HepG2 (cell line): ENCODE results near the gene WDR54. TPM values are rescaled to one million over a fixed set of nuclear protein-coding genes. Genes with fewer than 3 reads are reported as not detected.
A peak's percentile ranks its signal among the peaks of the same experiment; 100 is the strongest.

Source experiments
- ARNTL ChIP-seq: sonication (generic); formaldehyde crosslinking; IDR thresholded peaks from 2 replicates; pipeline ENCODE4 v1.4.0; 2020; ENCODE audit warnings: mild to moderate bottlenecking, missing genetic modification reagents
- ASH2L ChIP-seq: fragments of 300-600, 200-600 bp; sonication (generic); IDR thresholded peaks from 2 replicates; pipeline ENCODE4 v1.7.0; 2017; ENCODE audit warnings: low read depth, mild to moderate bottlenecking, moderate library complexity, mixed read lengths, low read length; ENCODE audit not compliant: insufficient read length
- CBX5 ChIP-seq: sonication (generic); formaldehyde crosslinking; IDR thresholded peaks from 2 replicates; pipeline ENCODE4 v1.4.0; 2020; ENCODE audit warnings: missing genetic modification reagents, borderline replicate concordance
- CHD4 ChIP-seq: fragments of 200-600 bp; sonication (generic); IDR thresholded peaks from 2 replicates; pipeline ENCODE4 v1.7.0; 2017; ENCODE audit warnings: mild to moderate bottlenecking, low read length, borderline replicate concordance
- HCFC1 ChIP-seq: fragments of 150-350 bp; IDR thresholded peaks from 2 replicates; pipeline ENCODE4 v1.6.1; 2014; ENCODE audit warnings: low read depth, low read length
- MBD4 ChIP-seq: IDR thresholded peaks from 2 replicates; pipeline ENCODE4 v1.6.1; 2012; ENCODE audit warnings: low read length, inconsistent platforms, borderline replicate concordance
- NFIB ChIP-seq: sonication (generic); formaldehyde crosslinking; IDR thresholded peaks from 2 replicates; pipeline ENCODE4 v1.9.0; 2021; ENCODE audit warnings: missing genetic modification reagents, mild to moderate bottlenecking, borderline replicate concordance
- NR2C2 ChIP-seq: sonication (generic); formaldehyde crosslinking; IDR thresholded peaks from 2 replicates; pipeline ENCODE4 v1.4.0; 2020; ENCODE audit warnings: missing genetic modification reagents, mild to moderate bottlenecking, moderate library complexity, borderline replicate concordance
- ONECUT2 ChIP-seq: sonication (generic); formaldehyde crosslinking; IDR thresholded peaks from 2 replicates; pipeline ENCODE4 v1.4.0; 2020; ENCODE audit warnings: missing genetic modification reagents
- SATB2 ChIP-seq: sonication (generic); formaldehyde crosslinking; IDR thresholded peaks from 2 replicates; pipeline ENCODE4 v1.5.0; 2020; ENCODE audit warnings: missing genetic modification reagents
- ZNF138 ChIP-seq: sonication (generic); formaldehyde crosslinking; IDR thresholded peaks from 2 replicates; pipeline ENCODE4 v1.5.0; 2020; ENCODE audit warnings: mild to moderate bottlenecking, low read depth, missing genetic modification reagents
- ZNF34 ChIP-seq: sonication (generic); formaldehyde crosslinking; IDR thresholded peaks from 2 replicates; pipeline ENCODE4 v1.4.0; 2020; ENCODE audit warnings: mild to moderate bottlenecking, missing genetic modification reagents, borderline replicate concordance
- ZNF468 ChIP-seq: sonication (generic); formaldehyde crosslinking; IDR thresholded peaks from 2 replicates; pipeline ENCODE4 v1.8.0; 2022; ENCODE audit warnings: mild to moderate bottlenecking, moderate library complexity, missing genetic modification reagents
- ZNF577 ChIP-seq: sonication (generic); formaldehyde crosslinking; IDR thresholded peaks from 2 replicates; pipeline ENCODE4 v1.4.0; 2020; ENCODE audit warnings: mild to moderate bottlenecking, low read depth, missing genetic modification reagents, borderline replicate concordance
- ZNF768 ChIP-seq: sonication (generic); formaldehyde crosslinking; IDR thresholded peaks from 2 replicates; pipeline ENCODE4 v1.4.0; 2020; ENCODE audit warnings: missing genetic modification reagents
- polyA plus RNA-seq, 8 experiments: library from polyadenylated mRNA; depleted of rRNA in 3 of 8; stranded (reverse) in 7 of 8; unstranded in 1 of 8; fragments of >200 nt; fragmentation: Illumina TruSeq in 4 of 8; extraction: Trizol in 4 of 8; gene quantifications; 2 replicates each; pipeline versions ENCODE4 v1.2.1 to v1.2.3, GENCODE V29; 2011 to 2016; ENCODE audit warnings: low read depth in 4 of 8, missing spikeins in 1 of 8, mixed read lengths in 1 of 8; ENCODE audit not compliant: insufficient read depth in 1 of 8
- total RNA-seq, 5 experiments: library from RNA; depleted of rRNA; stranded (reverse); fragments of >200 nt; fragmentation: Illumina TruSeq; extraction: Trizol; gene quantifications; 2 replicates each; pipeline ENCODE4 v1.2.3, GENCODE V29; 2016; ENCODE audit warnings: low read depth in 1 of 5
- TF ChIP-seq, protein P1 (sequence below): sonication (generic); formaldehyde crosslinking; IDR thresholded peaks from 2 replicates; pipeline ENCODE4 v1.4.0; 2020; ENCODE audit warnings: mild to moderate bottlenecking, low read depth, missing genetic modification reagents
- TF ChIP-seq, protein P2 (sequence below): IDR thresholded peaks from 2 replicates; pipeline ENCODE4 v1.6.1; 2012; ENCODE audit warnings: low read length, improper control_type of control experiment
- TF ChIP-seq, protein P3 (sequence below): fragments of 450-650 bp; IDR thresholded peaks from 2 replicates; pipeline ENCODE4 v1.6.1; 2016
- TF ChIP-seq, protein P4 (sequence below): sonication (generic); formaldehyde crosslinking; IDR thresholded peaks from 2 replicates; pipeline ENCODE4 v1.8.0; 2022; ENCODE audit warnings: low read depth, missing genetic modification reagents

Gene WDR54
- total and polyA plus RNA-seq, 2 of the 13 experiments (the other 11 are each of a cell fraction or from before 2014, with no cell fraction given): 2.0 to 17.3 TPM

DNA sequence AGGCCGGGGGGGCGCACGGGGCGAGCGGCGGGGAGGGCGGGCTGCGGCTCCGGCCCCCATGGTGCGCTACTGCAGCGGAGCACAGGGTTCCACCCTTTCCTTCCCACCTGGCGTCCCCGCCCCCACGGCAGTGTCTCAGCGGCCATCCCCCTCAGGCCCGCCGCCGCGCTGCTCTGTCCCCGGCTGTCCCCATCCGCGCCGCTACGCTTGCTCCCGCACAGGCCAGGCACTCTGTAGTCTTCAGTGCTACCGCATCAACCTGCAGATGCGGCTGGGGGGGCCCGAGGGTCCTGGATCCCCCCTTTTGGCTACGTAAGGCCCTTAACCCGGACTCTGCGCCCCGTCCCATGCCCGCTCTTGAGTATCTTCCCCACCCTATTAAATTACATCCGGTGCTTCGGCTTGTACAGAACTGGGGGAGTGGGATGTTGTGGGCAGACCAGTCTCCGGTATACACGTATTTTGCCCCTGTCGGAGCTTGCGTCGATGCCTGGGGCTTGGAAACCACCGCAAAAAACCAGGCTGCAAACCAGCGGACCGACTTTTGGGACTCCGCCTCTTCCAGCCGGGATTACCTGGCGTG is 36.1 kb downstream of the WDR54 start (continued):
- peak; percentile 50; the same call in 1 of the 2 replicates for TF ChIP-seq CHD4
- TF ChIP-seq NR2C2: peak; percentile 83; the same call in 1 of the 2 replicates
- peak; percentile 71; the same call in 1 of the 2 replicates for TF ChIP-seq ZNF34
- no peak for TF ChIP-seq MBD4
- peak; percentile 46; the same call in 1 of the 2 replicates for TF ChIP-seq CBX5 (CRISPR knock-in tag)
- no peak; the same call in 1 of the 2 replicates for TF ChIP-seq NFIB (CRISPR knock-in tag)
- no peak for TF ChIP-seq ZNF577
- TF ChIP-seq HCFC1: no peak
- TF ChIP-seq ARNTL (CRISPR knock-in tag): no peak; the same call in 1 of the 2 replicates
- TF ChIP-seq, protein P1, sequence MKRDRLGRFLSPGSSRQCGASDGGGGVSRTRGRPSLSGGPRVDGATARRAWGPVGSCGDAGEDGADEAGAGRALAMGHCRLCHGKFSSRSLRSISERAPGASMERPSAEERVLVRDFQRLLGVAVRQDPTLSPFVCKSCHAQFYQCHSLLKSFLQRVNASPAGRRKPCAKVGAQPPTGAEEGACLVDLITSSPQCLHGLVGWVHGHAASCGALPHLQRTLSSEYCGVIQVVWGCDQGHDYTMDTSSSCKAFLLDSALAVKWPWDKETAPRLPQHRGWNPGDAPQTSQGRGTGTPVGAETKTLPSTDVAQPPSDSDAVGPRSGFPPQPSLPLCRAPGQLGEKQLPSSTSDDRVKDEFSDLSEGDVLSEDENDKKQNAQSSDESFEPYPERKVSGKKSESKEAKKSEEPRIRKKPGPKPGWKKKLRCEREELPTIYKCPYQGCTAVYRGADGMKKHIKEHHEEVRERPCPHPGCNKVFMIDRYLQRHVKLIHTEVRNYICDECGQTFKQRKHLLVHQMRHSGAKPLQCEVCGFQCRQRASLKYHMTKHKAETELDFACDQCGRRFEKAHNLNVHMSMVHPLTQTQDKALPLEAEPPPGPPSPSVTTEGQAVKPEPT (CRISPR knock-in tag): peak; percentile 77; the same call in 1 of the 2 replicates
- no peak for TF ChIP-seq SATB2 (CRISPR knock-in tag)
- no peak for TF ChIP-seq ZNF138
- TF ChIP-seq, protein P2, sequence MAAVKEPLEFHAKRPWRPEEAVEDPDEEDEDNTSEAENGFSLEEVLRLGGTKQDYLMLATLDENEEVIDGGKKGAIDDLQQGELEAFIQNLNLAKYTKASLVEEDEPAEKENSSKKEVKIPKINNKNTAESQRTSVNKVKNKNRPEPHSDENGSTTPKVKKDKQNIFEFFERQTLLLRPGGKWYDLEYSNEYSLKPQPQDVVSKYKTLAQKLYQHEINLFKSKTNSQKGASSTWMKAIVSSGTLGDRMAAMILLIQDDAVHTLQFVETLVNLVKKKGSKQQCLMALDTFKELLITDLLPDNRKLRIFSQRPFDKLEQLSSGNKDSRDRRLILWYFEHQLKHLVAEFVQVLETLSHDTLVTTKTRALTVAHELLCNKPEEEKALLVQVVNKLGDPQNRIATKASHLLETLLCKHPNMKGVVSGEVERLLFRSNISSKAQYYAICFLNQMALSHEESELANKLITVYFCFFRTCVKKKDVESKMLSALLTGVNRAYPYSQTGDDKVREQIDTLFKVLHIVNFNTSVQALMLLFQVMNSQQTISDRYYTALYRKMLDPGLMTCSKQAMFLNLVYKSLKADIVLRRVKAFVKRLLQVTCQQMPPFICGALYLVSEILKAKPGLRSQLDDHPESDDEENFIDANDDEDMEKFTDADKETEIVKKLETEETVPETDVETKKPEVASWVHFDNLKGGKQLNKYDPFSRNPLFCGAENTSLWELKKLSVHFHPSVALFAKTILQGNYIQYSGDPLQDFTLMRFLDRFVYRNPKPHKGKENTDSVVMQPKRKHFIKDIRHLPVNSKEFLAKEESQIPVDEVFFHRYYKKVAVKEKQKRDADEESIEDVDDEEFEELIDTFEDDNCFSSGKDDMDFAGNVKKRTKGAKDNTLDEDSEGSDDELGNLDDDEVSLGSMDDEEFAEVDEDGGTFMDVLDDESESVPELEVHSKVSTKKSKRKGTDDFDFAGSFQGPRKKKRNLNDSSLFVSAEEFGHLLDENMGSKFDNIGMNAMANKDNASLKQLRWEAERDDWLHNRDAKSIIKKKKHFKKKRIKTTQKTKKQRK: no peak
- peak; percentile 88 for TF ChIP-seq ASH2L
- TF ChIP-seq ZNF468: no peak
- TF ChIP-seq, protein P3, sequence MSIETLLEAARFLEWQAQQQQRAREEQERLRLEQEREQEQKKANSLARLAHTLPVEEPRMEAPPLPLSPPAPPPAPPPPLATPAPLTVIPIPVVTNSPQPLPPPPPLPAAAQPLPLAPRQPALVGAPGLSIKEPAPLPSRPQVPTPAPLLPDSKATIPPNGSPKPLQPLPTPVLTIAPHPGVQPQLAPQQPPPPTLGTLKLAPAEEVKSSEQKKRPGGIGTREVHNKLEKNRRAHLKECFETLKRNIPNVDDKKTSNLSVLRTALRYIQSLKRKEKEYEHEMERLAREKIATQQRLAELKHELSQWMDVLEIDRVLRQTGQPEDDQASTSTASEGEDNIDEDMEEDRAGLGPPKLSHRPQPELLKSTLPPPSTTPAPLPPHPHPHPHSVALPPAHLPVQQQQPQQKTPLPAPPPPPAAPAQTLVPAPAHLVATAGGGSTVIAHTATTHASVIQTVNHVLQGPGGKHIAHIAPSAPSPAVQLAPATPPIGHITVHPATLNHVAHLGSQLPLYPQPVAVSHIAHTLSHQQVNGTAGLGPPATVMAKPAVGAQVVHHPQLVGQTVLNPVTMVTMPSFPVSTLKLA: no peak
- TF ChIP-seq ONECUT2 (CRISPR knock-in tag): 0 out of 2 replicates have a peak, but pooled peaks have one; percentile 40
- TF ChIP-seq, protein P4, sequence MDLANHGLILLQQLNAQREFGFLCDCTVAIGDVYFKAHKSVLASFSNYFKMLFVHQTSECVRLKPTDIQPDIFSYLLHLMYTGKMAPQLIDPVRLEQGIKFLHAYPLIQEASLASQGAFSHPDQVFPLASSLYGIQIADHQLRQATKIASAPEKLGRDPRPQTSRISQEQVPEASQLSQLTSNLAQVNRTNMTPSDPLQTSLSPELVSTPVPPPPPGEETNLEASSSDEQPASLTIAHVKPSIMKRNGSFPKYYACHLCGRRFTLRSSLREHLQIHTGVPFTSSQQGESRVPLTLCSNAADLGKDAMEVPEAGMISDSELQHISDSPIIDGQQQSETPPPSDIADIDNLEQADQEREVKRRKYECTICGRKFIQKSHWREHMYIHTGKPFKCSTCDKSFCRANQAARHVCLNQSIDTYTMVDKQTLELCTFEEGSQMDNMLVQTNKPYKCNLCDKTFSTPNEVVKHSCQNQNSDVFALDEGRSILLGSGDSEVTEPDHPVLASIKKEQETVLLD (CRISPR knock-in tag): peak; percentile 66; the same call in 1 of the 2 replicates
- peak; percentile 68 for TF ChIP-seq ZNF768 (CRISPR knock-in tag)
